PC-9 (cell line): Measurements from ENCODE around the gene DRD2. TPM values are rescaled to one million over a fixed set of nuclear protein-coding genes. Genes with fewer than 3 reads are reported as not detected.

ENCODE experiments used
- BruUV-seq: library from RNA; stranded (reverse); fragments of 400-500 nt; replicated peaks from 2 replicates; lab custom pipeline; 2021; lab: Mats Ljungman, UMichigan
- CTCF ChIA-PET: fragments of 300-600 bp; sonication (Branson Sonifier 250); formaldehyde crosslinking; loops from one replicate; lab custom pipeline; 2022; ENCODE audit warnings: antibody characterized with exemption; lab: Charles Lee
- POLR2A ChIA-PET: fragments of 300-600 bp; sonication (Branson Sonifier 250); formaldehyde crosslinking; loops from one replicate; lab custom pipeline; 2022; ENCODE audit warnings: antibody characterized with exemption; ENCODE audit not compliant: unreplicated experiment; lab: Charles Lee
- DNase-seq, 2 experiments: peaks; one replicate each; pipeline versions ENCODE4 v3.0.0 to v3.0.0-alpha.2; 2015 to 2022; ENCODE audit warnings: mixed read lengths in 1 of 2
- H2AFZ ChIP-seq: fragments of 200-600 bp; sonication (generic); 2 replicates; pipeline ENCODE4 v1.8.1; 2017; ENCODE audit warnings: antibody characterized with exemption
- H3F3A ChIP-seq: fragments of 200-600 bp; sonication (generic); 2 replicates; pipeline ENCODE4 v1.8.1; 2017; ENCODE audit warnings: antibody characterized with exemption, mild to moderate bottlenecking, low read depth; ENCODE audit not compliant: insufficient read depth
- H3K27ac ChIP-seq: fragments of 200-600 bp; sonication (generic); 2 replicates; pipeline ENCODE4 v1.6.1; 2016; ENCODE audit warnings: mixed run types
- H3K27me3 ChIP-seq: fragments of 200-600 bp; sonication (generic); 2 replicates; pipeline ENCODE4 v1.6.1; 2016; ENCODE audit warnings: low read depth, mixed run types; ENCODE audit not compliant: insufficient read depth
- H3K36me3 ChIP-seq: fragments of 200-600 bp; sonication (generic); 2 replicates; pipeline ENCODE4 v1.6.1; 2016; ENCODE audit warnings: low read depth, mixed run types
- H3K4me1 ChIP-seq: fragments of 200-600 bp; sonication (generic); replicated peaks from 2 replicates; pipeline ENCODE4 v1.6.1; 2016; ENCODE audit warnings: mixed run types; ENCODE audit not compliant: insufficient read depth
- H3K4me2 ChIP-seq: fragments of 200-600 bp; sonication (generic); 2 replicates; pipeline ENCODE4 v1.6.1; 2017; ENCODE audit warnings: mixed run types
- H3K4me3 ChIP-seq: fragments of 200-600 bp; sonication (generic); 2 replicates; pipeline ENCODE4 v1.6.1; 2016; ENCODE audit warnings: mixed run types
- H3K79me2 ChIP-seq: fragments of 200-600 bp; sonication (generic); 2 replicates; pipeline ENCODE4 v1.6.1; 2017; ENCODE audit warnings: low read depth, mixed run types
- H3K9me2 ChIP-seq: fragments of 200-600 bp; sonication (generic); 2 replicates; pipeline ENCODE4 v1.8.1; 2017; ENCODE audit warnings: mild to moderate bottlenecking; ENCODE audit not compliant: insufficient read depth
- H3K9me3 ChIP-seq: fragments of 200-600 bp; sonication (generic); 2 replicates; pipeline ENCODE4 v1.8.1; 2016; ENCODE audit warnings: low read depth; ENCODE audit not compliant: insufficient read depth
- H4K20me1 ChIP-seq: fragments of 200-600 bp; sonication (generic); 2 replicates; pipeline ENCODE4 v1.8.1; 2017; ENCODE audit not compliant: insufficient read depth
- CTCF ChIP-seq: fragments of 200-600 bp; sonication (generic); conservative IDR thresholded peaks from 2 replicates; pipeline ENCODE4 v1.6.1; 2017; ENCODE audit warnings: mixed run types, antibody characterized with exemption, mild to moderate bottlenecking, moderate library complexity
- EZH2 ChIP-seq: fragments of 200-600 bp; sonication (generic); IDR thresholded peaks from 2 replicates; pipeline ENCODE4 v1.8.0; 2017; ENCODE audit warnings: antibody characterized with exemption, low read depth
- intact Hi-C: fragments of 100-400 bp; cut with micrococcal nuclease; formaldehyde crosslinking; loops from one replicate; pipeline ENCODE4 v1.10.0; 2022; ENCODE audit not compliant: unreplicated experiment
- total RNA-seq: library from RNA; stranded (reverse); gene quantifications from 2 replicates; pipeline ENCODE4 v1.2.3, GENCODE V29; 2021

The DRD2 gene
- total RNA-seq, 1 experiment from 2014 or later: not detected

DNA sequence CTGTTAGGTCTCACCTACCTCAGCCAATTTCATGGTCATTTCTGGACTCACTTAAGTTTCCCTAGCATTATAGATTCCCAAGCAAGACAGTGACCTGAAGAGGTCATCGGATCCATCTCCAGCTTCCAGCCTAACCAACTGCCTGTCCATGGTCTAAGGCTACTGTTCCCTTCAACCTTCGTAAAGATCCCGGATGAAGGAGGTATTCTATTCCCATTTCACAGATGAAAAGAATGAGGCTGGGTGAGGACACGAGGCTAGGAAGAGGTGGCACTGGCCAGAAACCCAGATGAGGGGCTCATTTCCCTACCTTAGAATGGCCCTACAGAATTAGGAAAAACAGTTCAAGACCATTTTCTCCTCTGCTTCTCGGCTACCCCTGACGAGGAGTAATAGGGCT is 31.3 kb upstream of the DRD2 start:
- no TSS peak for BruUV-seq
- Histone ChIP-seq H4K20me1 (no peaks in the 10 kb centered on the region), H3K27ac (no peak overlapping the region), H3K9me3 (no peaks in the 10 kb centered on the region), H2AFZ (no peak overlapping the region), H3K4me3 (no peak overlapping the region), H3K9me2 (no peaks in the 10 kb centered on the region), H3K79me2 (no peaks in the 10 kb centered on the region), H3F3A (no peaks in the 10 kb centered on the region), H3K27me3 (peaks cover 17% of the 10 kb centered on the region), H3K4me1 (no peaks in the 10 kb centered on the region), H3K4me2 (no peak overlapping the region), H3K36me3 (no peaks in the 10 kb centered on the region)
- TF ChIP-seq EZH2 (no peak), CTCF (no peak)
- no peak for DNase-seq
- CTCF ChIA-PET: no interaction called here
- intact Hi-C loops: no loop called here
- POLR2A ChIA-PET: no interaction called here

DNA sequence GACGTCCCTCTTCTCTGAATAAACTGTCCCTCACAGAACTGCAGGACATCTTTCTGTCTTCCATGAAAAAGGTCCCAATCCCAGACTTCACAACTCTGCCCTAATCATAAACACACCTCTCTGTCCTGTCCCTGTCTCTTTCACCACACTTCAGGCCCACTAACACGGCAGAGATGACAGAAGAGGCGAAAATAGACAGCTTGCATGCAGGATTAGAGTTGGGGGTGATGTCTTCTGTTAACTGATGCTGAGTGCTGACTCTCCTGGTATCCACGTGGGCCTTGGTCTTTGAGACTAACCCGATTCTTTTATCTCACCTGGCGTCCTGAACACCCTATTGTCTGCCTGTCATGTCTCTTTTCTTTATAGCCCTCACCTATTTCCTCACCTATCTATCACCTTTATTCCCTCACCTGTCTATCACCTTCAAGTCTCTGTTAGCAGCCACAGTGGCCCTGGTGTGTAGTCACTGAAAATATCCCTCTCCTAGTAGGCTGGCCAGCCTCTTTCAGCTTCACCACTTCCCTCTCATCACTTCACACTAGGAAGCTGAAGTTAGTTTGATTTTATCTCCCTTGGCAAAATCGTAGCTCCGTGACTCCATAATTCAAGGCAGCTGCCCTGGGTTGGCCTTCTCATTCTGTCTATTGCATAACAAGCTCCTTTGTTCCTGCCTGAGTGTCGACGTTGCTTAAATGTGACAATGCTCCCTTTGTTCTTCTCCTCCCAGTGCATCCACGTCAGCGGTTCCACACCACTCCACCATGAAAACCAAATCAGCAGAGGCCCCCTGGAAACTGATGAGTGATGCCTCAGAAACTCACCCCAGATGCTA is 30.6 kb upstream of the DRD2 start:
- no peaks in the 10 kb centered on the region for H3K79me2 ChIP-seq
- no peak overlapping the region for H3K4me3 ChIP-seq
- H4K20me1 ChIP-seq: no peaks in the 10 kb centered on the region
- intact Hi-C loops: no loop called here
- peaks cover 21% of the 10 kb centered on the region for H3K27me3 ChIP-seq
- H3K4me1 ChIP-seq: no peaks in the 10 kb centered on the region
- no peaks in the 10 kb centered on the region for H3F3A ChIP-seq
- no peak for TF ChIP-seq CTCF
- TF ChIP-seq EZH2: no peak
- CTCF ChIA-PET: no interaction called here
- no peaks in the 10 kb centered on the region for H3K9me3 ChIP-seq
- H2AFZ ChIP-seq: no peak overlapping the region
- H3K4me2 ChIP-seq: no peak overlapping the region
- no peak for DNase-seq
- no TSS peak for BruUV-seq
- no peaks in the 10 kb centered on the region for H3K9me2 ChIP-seq
- no peaks in the 10 kb centered on the region for H3K36me3 ChIP-seq
- H3K27ac ChIP-seq: no peak overlapping the region
- POLR2A ChIA-PET: no interaction called here

DNA sequence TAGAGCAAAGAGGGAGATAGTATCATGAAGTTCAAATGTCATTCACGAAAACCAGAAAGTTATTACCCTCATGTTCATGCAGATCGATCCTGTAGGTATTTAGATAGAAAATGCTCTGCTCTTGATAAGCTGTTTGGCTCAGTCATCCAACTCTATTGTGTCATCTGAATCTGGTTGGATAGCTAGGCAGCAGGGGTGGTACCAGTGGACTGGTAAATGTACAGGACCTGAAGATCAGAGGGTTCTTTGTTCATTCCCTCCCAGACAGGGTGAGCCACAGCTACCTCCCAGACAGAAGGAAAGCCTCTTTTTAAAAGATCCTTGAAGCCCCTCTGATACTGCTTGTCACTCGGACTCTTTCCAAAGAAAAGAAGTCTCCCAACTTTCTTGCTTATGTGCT is 29.8 kb upstream of the DRD2 start:
- BruUV-seq: no TSS peak
- TF ChIP-seq CTCF (no peak), EZH2 (no peak)
- Histone ChIP-seq H3K4me2 (no peak overlapping the region), H3K4me3 (no peak overlapping the region), H3K27ac (no peak overlapping the region), H3K79me2 (no peaks in the 10 kb centered on the region), H3K36me3 (no peaks in the 10 kb centered on the region), H3K9me2 (no peaks in the 10 kb centered on the region), H4K20me1 (no peaks in the 10 kb centered on the region), H3K4me1 (no peaks in the 10 kb centered on the region), H3K27me3 (peaks cover 27% of the 10 kb centered on the region), H2AFZ (no peak overlapping the region), H3K9me3 (no peaks in the 10 kb centered on the region), H3F3A (no peaks in the 10 kb centered on the region)
- intact Hi-C loops: no loop called here
- POLR2A ChIA-PET: no interaction called here
- no peak for DNase-seq
- CTCF ChIA-PET: no interaction called here
